Measurements from ENCODE around the gene SAE1.
"Not testable (repeated sequence)": the region's sequence is repeated elsewhere in the genome, so short reads cannot be mapped to it uniquely, and the experiment has no call there.

The SAE1 gene

DNA sequence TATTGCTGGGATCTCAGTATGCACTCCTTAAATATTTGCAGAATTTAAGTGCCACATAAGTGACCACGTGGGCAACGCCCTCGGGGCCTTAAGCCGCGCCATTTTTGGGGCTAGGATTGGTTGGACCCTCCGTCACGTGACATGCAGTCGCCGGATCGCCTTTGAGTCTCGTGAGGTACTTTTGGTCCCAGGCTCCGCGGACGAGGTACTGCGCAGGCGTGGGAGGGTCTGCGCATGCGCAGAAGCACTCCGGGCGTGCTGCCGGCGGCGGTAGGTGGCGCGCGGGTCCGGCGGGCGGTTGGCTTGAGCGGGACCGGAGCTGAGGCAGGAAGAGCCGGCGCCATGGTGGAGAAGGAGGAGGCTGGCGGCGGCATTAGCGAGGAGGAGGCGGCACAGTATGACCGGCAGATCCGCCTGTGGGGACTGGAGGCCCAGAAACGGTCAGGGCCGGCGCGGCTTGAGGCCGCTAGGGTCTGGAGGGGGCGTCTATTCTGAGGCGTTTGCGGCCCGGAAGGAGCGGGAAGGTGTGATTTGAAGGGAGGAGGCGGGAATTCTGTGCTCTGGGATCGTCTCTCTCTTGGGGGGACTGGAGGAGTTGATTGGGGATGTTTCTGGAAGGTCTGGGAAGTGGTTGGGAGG lies at the start of gene SAE1:
Gene SAE1 (plus strand): TSS at position 247 of the 639 bp plus-strand sequence. CDS start 96 bp downstream, at position 343.
- DNase-seq (ENCODE audit: low read depth), result peak; percentile 92

- no peak for DNase-seq (ENCODE audit: low read depth)
Observed at GRCh38 chr19:47081095-47081494, 49.5 kb upstream of the SAE1 start.

GRCh38 chr19:47082493-47082892 lies 48.1 kb upstream of the SAE1 start:
- DNase-seq (ENCODE audit: low read depth), result no peak

GRCh38 chr19:47084879-47085439 lies 45.7 kb upstream of the SAE1 start:
- no peak for DNase-seq (ENCODE audit: low read depth)

DNA sequence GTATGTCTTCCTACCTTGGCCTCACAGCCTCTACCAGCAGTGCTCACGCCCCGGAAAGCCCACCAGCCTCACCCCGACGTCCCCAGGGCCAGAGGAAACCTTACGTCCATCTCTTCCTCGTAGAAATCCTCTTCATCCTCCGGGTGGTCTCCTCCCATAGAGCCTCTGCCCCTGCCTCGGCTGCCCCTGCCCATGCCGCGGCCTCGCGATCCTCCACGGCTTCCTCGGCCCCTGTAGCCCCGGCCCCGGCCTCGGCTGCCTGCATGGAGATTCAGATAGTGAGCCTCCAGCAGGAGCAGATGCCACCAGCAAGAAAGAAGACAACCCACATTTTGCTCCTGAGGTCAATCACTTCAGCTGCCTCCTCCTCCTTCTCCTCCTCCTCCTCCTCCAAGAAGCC lies 44.4 kb upstream of the SAE1 start:
- no peak for DNase-seq (ENCODE audit: low read depth)

DNA sequence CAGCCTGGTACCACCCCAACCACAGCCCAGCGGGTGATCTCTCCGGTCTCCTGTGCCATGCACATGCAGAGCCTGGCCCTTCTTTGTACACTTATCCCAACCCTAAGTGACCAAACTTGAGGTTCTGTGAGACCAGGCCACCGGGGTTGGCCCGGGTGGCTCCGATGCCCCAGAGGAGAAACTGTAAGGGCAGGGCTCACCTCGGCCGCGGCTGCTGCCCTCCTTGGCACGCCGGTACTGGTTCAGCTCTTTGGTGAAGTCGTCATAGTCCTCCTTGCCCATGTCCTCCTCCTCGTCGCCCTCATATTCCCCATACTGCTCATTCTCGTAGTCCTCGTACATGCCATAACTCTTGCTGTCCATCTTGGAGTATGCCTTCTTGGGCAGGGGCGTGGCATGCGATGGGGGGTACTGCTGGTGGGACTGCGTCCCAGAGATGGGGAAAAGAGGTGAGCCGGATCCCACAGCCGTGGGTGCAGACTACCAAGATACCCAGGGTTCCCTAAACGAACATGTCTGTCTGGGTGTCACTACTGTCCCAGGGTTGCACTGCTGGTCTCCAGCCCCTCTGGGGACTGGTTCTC lies 40.8 kb upstream of the SAE1 start:
- no peak for DNase-seq (ENCODE audit: low read depth)

DNA sequence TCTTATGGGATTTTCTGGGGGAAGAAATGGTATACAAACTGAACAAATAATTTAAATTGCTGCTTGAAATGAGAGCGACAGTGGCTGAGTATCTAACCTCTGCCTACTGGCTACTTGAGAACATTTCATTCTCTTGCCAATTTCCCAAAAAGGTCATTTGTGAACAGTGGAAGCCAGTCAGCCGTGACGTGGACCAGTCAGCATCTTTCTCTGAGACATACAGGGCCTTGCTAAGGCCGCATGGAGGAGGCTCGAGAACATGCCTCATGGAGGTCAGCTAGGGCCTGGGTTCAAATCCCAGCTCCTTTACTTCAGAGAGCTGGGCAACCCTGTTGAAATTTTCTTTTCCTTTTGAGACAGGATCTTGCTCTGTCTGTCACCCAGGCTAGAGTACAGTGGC lies 37.4 kb upstream of the SAE1 start:
- no peak for DNase-seq (ENCODE audit: low read depth)

- DNase-seq (ENCODE audit: low read depth), result peak; percentile 16
Observed at GRCh38 chr19:47093841-47094240, 36.8 kb upstream of the SAE1 start.

- DNase-seq (ENCODE audit: low read depth), result peak; percentile 20
Observed at GRCh38 chr19:47094557-47095475, 35.8 kb upstream of the SAE1 start.

GRCh38 chr19:47095476-47096099 lies 35.0 kb upstream of the SAE1 start:
- no peak for DNase-seq (ENCODE audit: low read depth)

GRCh38 chr19:47096100-47096704 lies 34.4 kb upstream of the SAE1 start:
- no peak for DNase-seq (ENCODE audit: low read depth)

DNA sequence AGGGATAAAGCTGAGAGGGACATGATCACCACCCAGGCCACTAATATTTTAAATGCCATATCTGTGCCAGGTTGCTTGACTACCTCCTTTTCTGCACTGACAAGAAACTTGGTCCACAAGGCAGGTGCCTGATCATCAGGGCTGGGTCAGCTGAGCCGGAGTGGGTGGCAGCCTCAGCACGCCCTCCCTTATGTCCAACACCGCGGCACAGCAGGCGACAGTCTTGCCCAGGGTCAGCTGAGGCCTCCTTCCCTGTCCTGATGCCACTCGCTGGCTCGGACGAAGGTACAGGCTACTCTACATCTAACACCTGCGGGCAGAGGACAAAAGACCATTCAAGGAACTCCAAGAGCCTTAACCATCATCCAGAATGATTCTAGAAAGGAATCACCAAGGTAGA lies 33.9 kb upstream of the SAE1 start:
- DNase-seq (ENCODE audit: low read depth), result no peak

GRCh38 chr19:47097396-47098201 lies 33.0 kb upstream of the SAE1 start:
- DNase-seq (ENCODE audit: low read depth), result no peak

GRCh38 chr19:47098608-47099007 lies 32.0 kb upstream of the SAE1 start:
- DNase-seq (ENCODE audit: low read depth), result no peak

- no peak for DNase-seq (ENCODE audit: low read depth)
Observed at GRCh38 chr19:47099576-47100050, 31.0 kb upstream of the SAE1 start.

DNA sequence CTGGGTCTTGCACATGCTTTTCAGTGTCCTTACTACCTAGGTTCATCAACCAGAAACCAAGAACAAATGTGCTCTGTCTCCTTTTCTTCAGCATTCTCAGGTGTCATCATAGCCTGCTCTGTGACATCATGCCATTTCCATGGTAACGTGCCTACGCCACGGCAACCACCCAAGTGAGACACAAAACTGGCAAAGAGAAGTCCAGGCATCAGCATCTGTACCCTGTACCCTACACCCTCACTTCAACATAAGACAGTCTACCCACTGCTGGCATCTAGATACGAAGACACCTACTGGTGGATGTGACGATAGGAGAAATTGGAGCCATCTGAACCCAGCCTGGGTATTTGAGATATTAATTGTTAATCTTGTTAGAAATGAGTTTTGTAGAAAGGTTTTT lies 30.3 kb upstream of the SAE1 start:
- DNase-seq (ENCODE audit: low read depth), result no peak

GRCh38 chr19:47101116-47101515 lies 29.5 kb upstream of the SAE1 start:
- DNase-seq (ENCODE audit: low read depth), result not testable (repeated sequence)

GRCh38 chr19:47102346-47103060 lies 28.1 kb upstream of the SAE1 start:
- DNase-seq (ENCODE audit: low read depth), result no peak

DNA sequence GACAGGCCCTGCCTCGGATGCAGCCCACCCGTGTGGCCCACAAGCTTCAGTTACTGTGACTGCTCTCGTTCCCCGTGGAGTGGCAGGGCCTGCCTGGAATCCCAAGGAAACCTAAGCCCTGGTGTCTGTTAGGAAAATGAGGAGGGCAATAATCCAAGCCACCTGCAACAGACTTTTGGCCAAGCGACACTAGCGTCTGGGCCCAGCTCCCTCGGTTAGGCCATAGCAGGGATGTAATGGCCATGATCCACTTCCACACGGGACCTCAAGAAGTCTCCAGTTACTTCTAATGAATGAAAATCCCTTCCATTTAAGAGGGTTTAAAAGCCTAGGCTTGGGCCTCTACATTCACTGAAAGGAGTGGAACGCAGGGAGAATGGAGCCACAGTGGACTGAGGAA lies 26.0 kb upstream of the SAE1 start:
- DNase-seq (ENCODE audit: low read depth), result no peak

DNA sequence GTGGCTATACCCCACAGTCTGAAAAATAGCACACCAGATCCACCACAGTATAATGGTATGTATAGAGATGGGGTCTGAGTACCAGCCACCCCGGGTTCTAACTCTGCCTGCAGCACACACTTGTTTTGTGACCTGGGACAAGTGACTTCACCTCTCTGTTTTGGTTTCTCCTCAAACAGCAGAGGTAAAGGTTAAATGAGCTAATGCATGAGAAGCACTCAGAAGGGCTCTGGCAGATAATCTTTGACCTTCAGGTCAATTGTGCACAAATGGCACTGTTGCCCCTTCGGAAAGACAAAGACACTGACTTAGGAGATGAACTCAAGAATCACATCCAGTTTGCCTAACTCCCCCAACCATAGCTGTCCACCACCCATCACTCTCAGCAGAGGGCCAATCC lies 24.8 kb upstream of the SAE1 start:
- no peak for DNase-seq (ENCODE audit: low read depth)

All from activated T-cell treated with anti-CD3 and anti-CD28 coated beads for 24 hours (primary cell).